DMS 273 treated with DMSO at 0.1 percent for 48 hours (cell line): ENCODE measurements around the gene MYEF2.
A peak's percentile ranks its signal among the peaks of the same experiment; 100 is the strongest.

Source experiments
- DNase-seq: peaks from one replicate; lab custom pipeline; 2025; lab: John Stamatoyannopoulos, UW

Gene MYEF2

DNA sequence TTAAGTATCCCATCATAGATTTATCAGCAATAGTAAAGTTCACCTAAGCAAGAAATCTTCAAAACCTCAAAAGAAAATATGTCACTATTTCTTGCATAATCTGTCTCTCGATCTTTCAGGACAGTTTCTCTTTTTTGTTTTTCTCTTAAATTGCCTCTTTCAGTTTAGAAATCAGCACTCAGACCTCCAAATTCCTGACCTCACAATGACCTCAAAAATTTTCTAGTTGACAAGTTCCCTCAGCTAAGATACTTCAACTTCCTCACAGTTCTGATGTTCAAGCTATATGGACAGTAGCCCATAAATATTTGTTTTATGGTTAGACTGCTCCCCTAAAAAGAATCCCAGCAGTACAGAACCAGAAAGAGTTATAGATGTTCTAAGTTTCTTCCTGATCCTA is 33.2 kb downstream of the MYEF2 start:
- no peak for DNase-seq

DNA sequence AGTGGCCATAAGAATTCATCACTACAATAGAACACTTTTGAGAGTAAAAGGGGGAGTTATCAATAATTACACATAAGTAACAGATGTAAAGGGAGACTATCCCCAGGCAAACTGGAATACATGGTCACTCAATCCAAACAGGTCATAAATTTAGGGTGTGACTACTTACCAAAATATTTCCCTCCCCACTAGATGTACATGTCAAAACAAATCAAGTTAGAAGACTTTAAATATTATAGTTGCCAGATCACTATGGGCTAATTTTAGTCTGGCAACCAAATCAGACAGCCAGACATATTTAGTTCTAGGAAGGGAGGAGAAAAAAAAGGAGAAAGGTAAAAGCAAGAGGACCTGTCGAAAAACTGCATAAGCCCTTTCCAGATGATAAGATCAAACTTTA is 34.2 kb downstream of the MYEF2 start:
- DNase-seq, result no peak

DNA sequence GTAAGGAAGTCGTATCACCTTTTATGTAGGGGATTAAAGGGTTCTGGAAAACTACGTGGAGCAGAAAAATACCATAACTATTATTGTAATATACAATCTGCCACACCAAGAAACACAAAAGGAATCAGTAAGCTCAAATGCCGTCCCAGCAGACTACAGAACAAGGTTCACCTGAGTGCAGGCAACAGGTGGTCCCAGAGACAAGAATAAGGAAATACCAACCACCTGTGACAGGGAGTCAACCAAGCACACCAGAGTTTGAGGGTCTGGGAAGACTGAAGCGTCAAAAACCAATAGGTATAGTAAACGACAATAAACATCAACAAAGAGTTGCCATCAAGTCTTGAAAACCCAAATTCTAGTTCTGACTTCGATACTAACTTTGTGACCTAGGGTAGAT is 45.2 kb downstream of the MYEF2 start:
- DNase-seq, result no peak

DNA sequence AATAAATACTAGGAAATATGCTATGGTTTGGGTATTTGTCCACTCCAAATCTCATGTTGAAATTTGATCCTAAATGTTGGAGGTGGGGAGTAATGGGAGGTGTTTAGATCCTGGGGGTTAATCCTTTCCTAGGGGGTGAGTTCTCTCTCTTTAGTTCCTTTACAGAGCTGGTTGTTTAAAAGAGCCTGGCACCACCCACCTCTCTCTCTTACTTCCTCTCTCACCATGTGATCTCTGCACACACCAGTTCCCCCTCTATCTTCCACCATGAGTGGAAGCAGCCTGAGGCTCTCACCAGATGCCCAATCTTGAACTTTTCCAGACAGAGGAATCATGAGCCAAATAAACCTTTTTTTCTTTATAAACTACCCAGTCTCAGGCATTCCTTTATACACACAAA is 46.8 kb downstream of the MYEF2 start:
- no peak for DNase-seq

DNA sequence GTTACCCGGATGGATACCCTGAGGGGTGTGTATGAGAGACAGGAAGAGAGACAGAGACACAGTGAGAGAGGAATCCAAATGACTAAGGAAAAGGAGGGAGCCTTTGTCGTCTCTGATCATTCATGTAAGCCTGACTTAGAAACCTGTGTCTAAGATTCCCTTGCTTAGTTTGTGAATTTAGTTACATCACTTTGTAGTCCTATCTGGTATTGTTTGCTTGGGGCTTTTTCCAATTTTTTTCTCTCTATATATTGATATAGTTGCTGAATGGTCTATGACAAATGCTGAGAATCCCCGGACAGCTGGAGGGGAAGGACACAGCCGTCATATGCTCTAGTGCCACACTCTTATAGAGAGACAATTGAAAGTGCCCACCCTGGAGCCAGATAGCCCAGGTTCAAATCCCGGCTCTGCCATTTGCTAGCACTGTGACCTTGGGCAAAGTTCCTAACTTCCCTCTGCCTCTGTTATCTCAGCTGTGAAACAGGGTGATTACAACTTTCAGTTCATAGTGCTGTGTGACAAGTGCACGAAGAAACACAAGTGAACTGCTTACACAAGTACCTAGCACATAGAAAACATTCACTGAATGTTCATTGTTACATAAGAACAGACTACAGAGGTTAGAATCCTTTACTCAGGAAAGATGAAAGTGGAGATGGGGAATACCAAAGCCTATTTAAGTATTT is 51.3 kb downstream of the MYEF2 start:
- DNase-seq, result no peak

DNA sequence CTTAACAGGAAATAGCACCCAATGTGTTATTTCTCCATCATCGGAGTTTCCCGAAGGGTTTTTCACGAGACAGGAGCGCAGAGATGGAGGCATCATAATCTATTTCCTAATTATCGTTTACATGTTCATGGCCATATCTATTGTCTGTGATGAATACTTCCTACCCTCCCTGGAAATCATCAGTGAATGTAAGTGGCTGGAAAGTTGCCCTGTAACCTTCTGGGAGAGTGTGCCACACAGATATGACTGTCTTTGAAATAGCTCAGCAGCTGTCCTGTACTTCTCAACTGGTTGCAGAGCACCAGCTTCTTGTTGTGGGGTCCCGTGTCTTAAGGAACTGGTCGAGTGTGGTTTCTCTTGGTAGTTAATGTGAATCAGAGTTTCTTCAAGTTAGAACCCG is 56.2 kb downstream of the MYEF2 start:
- no peak for DNase-seq

DNA sequence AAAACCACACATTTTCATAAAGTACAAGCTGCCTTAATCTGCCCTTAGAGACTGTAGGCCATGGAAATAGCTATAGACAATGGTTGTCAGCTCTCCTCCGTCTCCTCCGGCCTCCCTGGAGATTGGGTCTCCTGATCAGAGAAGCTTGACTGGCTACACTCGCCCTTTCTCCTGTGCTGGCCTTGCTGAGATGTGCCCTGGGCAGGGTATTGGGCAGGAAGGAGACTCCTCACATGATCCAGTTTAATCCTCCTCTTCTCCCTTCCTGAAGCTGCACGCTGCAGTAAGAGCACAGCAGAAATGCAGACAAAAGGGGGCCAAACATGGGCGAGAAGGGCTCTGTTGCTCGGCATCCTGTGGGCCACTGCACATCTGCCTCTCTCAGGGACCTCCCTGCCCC is 57.4 kb downstream of the MYEF2 start, which contains the start of gene SLC24A5:
SLC24A5 (plus strand) TSS at position 246 of the 400 bp plus-strand sequence; CDS start at position 301, 55 bp downstream.
- DNase-seq, result no peak

DNA sequence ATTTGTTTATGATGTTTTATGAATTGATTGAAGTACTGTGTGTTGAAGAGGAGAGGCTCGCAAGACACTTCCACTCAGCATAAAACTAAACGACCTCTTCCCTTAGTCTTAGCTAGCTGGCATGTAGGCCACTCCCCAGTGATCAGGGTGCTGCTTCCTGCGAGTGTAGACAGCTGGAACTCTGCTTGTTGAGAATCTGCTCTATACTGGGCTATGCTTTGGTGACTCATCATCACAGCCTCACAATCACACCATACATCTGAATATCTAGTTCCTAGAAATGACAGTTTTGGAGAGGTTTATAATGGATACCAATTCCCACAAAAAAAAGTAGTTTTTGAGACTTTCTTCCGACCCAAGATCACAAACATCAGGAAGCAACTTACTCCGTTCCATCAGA is 58.8 kb downstream of the MYEF2 start:
- no peak for DNase-seq

DNA sequence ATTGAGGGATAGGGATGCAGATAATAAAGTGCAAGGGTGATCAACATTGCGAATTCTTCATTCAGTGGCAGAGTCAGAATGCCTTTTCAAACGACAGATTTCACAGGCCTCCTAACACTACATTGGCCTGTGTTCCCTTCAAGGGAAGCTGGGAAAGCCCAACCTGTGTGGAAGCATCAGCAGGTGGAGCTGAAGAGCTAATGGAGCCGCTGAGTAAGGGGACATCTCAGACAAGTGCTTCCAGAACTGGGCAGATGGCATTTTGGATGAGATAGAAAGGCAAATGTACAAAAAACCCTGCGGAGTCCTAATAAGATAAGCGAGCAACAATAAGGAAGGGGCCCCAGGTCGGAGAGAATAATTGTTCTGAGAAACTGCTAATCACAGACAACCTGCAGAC is 65.9 kb downstream of the MYEF2 start:
- peak; percentile 0 for DNase-seq

DNA sequence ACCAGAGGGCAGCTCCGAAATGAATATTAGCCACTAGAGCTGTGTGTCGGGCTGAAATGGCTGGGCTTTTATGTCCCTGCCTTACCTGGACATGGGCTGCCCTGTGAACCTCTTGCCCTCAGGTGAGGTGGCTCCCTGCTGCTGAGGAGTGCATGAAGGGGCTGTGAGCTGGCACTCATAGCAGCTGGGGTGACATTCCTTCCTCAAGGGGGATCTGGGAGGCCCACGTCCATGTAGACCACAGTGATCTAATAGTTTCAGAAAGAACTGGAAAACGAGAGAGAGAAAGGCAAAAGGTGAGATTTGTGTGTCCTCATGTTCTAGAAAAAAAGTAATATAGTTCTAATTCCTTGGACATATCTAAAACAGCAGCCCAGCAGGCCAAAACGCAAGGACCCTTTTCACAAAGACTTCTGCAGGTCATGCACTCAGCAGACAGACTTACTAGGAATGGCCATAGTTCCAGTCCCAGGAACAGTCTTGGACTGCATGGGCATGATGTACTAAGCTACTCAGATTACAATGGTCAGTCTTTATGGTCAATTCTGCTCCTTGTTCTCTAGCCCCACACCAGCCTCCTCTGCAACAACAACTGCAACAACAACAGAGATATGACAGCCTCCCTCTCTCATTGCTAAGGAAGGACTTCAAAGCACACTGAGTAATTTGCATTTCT is 68.1 kb downstream of the MYEF2 start:
- DNase-seq, result no peak

DNA sequence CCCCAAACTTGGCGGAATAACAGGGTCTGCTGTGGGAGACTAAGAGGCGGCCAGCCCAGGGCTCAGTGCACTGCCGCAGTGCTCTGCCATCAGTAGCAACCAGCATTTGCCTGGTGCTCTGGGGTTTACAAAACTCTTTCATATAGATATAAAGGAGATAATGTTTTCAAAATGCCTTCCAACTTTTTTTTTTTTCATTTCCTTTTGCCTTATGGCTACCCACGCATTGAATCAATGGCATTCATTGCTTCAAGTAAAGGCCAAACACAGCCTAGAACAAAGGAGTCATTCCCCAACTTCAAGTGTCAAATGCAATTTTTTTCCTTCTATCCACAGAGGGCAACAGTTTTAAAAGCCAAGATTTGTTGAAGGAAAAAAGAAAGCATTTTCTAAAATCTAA is 68.9 kb downstream of the MYEF2 start:
- DNase-seq, result no peak

DNA sequence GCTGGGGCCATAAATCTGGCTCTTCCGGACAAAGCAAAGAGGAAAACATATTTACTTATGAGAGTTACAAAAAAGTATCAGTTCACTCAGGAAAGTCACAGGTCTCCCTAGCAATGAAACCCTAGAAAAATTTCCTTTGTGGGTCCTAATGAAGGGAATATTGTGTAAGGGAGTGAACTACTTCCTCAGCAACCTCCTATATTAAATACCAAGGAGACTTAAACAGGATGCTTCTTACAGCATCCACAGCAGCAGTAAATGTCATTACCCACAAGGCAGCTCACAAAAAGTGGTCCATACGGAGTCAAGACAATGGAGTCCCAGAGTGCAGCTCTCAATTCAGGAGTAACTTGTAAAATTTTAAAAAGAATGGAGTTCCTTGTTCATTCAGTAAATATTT is 72.2 kb downstream of the MYEF2 start:
- no peak for DNase-seq

DNA sequence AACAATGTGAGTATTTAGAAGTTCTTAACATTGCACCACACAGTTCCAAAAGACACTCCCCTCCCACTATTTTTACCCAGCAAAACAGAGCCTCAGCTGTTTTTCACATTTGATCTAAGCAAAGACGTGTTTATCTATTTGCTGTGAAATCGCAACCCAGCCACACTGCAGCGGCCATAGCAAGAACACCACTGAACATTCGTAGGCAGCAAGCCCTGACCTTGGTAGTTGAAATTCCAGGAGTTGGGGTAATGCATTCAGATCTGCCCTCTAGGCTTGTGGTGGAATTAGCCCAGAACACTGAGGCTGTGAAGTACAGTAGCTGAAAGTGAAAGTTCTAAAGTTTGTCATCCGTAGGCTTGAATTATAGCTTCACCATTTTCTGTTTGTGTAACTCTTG is 74.4 kb downstream of the MYEF2 start:
- DNase-seq, result no peak

DNA sequence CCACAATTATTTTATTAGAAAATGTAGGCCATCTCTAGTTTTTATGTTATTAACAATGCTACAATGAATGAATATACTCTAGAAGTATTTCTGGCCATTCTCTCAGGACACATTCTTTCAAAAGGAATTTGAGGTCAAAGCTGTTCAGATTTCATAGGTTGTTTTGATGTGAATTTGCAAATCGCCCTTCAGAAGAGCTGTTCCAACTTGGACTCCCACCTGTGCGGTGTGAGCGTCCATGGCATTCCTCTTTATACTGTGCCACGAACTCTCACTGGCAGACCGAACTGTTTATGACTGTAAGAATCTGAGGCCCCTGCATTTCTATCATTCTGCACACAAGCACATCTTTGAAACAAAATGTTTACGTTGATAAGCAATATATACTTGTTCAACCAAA is 75.9 kb downstream of the MYEF2 start:
- no peak for DNase-seq

DNA sequence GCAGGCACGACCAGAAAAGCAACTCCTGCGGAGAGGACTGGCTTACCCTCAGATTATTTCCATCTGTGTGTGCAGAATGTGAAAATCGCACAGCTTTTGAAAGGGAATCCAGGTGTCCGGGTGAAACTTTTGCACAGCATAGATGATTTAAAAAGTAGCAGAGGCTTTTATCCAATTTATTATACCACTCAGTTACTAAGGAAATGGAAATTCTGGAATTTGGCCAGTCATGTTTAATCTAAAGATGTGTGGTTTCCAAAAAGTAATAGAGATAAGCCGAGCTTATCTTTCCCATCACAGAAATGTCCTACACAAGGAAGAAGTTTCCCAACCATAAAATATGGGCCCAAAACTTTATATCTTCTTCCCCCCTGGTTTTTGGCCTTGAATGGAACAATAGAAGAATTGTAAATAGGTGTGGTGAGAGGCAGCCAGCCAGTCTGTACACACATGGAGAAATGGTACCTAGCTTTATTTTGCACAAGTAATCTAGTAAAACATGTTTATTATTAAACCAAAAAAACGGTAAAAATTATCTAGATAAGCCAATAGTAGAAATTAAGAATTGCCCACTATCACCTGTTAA is 76.6 kb downstream of the MYEF2 start:
- no peak for DNase-seq

DNA sequence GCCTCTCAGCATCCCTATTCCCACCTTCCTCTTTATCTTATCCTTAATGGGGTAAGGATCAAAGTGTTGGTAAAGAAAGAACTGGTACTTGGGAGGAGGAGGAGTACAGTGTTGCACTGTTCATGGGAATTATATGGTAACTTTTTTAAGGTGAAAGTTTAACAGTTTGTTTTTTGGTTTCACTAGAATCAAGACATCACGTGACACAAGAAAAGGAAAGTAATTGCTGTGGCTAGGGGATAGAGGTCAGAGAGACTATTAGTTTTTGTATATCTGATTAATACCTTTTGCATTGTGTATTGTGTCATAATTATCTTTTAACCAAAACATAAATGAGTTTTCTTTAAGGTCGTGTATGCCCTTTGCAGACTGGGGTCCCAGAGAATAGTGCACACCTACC is 80.8 kb downstream of the MYEF2 start:
- no peak for DNase-seq

DNA sequence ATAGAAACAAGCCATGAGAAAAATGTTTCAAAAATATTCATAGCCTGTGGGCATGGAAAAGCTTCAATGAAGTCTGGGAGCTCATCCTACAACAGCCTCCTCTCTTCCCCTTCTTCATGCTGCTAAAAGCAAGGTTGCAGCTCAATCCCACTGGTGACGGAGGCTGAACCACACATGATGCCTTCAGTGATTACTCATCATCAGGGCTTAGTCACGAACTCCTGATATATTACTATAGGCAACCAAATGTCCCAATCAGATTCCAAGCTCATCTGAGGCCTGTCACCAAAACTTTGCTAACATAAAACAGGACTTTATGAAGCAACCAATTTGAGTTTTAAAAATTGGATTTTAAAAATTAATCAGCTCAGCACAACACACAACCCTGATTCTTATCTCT is 81.3 kb downstream of the MYEF2 start:
- no peak for DNase-seq

DNA sequence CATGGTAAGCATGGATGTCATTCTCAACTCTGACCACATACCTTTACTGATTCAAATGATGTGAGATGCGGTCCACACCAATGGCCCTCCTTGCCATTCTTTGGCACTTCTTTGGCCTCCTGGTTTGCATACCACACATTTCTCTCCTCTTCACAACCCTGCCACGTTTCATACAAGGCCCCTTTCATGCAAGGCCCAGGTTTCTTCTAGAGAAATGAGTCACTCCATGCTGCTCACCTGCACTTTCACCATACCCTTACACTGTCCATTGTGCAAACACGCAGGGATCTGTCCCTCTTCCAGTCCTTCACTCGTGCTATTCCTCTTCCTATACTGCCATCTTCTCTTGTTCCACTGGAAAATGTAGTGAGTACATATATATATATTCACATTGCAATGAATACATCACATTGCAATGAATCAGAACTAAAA is 81.7 kb downstream of the MYEF2 start:
- DNase-seq, result no peak

DNA sequence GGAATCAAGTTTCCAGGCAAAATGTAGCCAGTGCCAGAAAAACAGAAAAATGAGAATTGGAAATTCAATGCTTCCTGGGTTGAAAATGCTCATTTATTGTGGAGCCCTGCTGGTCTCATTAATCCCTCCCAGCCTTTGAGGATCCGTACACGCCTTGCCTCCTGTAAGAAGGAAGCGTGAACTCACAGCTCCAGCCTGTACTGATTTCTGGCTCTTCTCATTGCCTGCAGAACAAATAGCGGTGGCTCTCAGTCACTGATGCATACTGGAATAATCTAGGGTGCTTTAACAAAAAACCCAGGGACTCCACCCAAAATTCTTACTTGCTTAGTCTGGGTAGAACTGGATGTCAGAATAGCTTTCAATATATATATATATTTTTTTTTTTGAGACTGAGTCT is 86.6 kb downstream of the MYEF2 start:
- no peak for DNase-seq

DNA sequence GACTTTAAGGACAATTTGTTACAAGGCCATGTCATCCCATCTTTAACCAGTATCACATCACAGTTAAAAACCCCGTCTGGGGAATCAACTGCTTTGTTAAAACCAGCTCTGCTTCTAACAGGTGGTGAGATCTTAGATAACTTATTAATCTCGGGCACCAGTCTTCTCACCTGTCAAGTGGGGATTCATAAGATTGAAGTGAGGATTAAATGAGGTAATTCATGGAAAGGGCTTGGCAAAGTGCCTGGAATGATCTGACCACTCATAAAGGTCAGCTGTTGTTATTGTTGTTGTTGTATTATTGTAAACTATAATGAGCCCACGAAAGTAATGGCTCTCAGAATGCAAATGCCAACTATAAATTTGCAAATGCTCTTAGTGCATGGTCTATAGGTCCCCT is 87.4 kb downstream of the MYEF2 start:
- DNase-seq, result no peak

DNA sequence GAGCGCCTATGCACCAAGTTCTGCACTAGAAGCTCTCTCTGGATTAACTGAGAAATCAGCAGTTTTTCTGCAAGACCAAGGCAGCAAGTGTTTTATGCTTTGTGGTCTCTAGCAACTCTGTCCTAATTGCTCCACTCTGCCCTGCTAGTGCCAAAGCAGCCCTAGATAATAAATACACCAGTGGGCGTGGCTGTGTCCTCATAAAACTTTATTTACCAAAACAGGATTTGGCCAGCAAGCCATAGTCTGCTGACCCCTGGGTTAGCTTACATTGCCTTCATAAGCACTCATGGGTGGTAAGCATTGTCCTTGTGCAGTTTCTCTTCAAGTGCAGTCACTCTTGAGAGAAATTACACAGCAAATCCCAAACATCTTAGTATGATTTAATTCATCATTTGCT is 88.0 kb downstream of the MYEF2 start:
- DNase-seq, result no peak

DNA sequence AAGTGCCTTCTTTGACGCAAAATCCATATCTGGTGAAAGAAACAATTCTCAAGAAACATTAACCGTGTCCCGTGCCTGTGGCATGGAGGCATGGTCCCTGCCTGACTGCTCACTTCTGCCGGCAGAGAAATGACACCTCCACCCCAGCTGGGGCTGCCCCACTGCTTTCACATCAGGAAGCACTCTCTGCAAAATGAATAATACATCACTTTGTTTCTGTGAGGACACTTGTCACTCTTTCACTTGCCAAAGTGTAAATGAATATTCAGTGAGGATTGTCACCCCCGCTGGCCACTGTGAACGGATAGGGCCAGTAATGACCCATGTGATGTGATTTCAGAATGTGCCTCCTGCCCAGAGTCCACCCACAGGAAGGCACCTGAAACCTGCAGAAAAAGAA is 88.4 kb downstream of the MYEF2 start:
- no peak for DNase-seq

DNA sequence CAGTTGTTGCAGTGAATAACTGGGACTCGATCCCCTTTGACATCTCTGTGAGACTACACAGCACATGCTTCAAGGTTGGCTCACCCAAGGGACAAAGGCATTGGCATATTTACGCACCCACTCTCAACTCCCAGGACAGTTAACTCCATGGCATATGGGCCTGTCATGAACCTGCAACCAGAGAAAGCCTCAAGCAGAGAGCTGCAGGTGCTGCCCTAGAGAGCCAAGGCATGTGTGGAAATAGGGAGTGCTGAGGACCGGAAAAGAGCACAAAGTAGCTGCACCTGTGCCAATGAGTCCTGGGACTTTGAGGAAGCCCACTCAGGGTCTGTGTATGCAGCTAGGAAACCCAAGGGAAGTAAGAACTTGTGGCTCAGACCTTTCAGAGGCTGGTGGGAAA is 90.3 kb downstream of the MYEF2 start:
- DNase-seq, result no peak

DNA sequence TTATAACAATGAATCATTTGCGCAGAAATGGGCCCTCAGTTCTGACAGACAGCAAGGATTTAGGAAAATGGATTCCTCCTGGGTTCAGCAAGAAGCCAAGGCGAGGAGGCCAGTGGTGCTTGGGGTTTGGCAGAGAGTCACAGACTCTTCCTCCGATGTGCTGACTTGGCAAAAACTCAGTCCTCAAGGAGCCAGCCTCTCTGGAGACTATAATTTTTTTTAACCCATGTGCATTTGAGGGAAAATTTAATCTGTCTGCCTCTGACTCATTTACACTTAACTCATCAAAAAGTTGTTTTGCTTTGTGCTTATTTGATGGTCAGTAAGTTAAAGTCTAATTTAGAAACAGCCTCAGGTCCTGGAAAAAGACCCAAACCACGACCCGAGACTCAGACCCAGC is 91.5 kb downstream of the MYEF2 start:
- DNase-seq, result no peak
